HEK293T (cell line): Measurements from ENCODE around the gene SMIM11.

Source experiments
- BHLHE40 ChIP-seq: fragments of 450-650 bp; IDR thresholded peaks from 2 replicates; pipeline ENCODE4 v1.6.1; 2016; ENCODE audit warnings: mild to moderate bottlenecking, moderate library complexity, borderline replicate concordance
- ELF4 ChIP-seq: fragments of 450-650 bp; IDR thresholded peaks from 2 replicates; pipeline ENCODE4 v1.6.1; 2017; ENCODE audit warnings: antibody characterized with exemption
- FOXA1 ChIP-seq: fragments of 450-650 bp; IDR thresholded peaks from 2 replicates; pipeline ENCODE4 v1.6.1; 2016; ENCODE audit warnings: mild to moderate bottlenecking
- FOXK2 ChIP-seq: fragments of 450-650 bp; IDR thresholded peaks from 2 replicates; pipeline ENCODE4 v1.6.1; 2016; ENCODE audit warnings: mild to moderate bottlenecking
- HDGF ChIP-seq: fragments of 450-650 bp; IDR thresholded peaks from 2 replicates; pipeline ENCODE4 v1.6.1; 2017; ENCODE audit warnings: antibody characterized with exemption, borderline replicate concordance
- L3MBTL2 ChIP-seq: fragments of 450-650 bp; conservative IDR thresholded peaks from 2 replicates; pipeline ENCODE4 v1.6.1; 2016; ENCODE audit warnings: mild to moderate bottlenecking
- NFRKB ChIP-seq: fragments of 450-650 bp; IDR thresholded peaks from 2 replicates; pipeline ENCODE4 v1.6.1; 2016; ENCODE audit warnings: mild to moderate bottlenecking, moderate library complexity
- PKNOX1 ChIP-seq: fragments of 450-650 bp; IDR thresholded peaks from 2 replicates; pipeline ENCODE4 v1.6.1; 2016
- SP1 ChIP-seq: fragments of 450-650 bp; IDR thresholded peaks from 2 replicates; pipeline ENCODE4 v1.6.1; 2017
- SUZ12 ChIP-seq: fragments of 450-650 bp; IDR thresholded peaks from 2 replicates; pipeline ENCODE4 v1.6.1; 2016; ENCODE audit warnings: mild to moderate bottlenecking
- TARDBP ChIP-seq: fragments of 450-650 bp; IDR thresholded peaks from 2 replicates; pipeline ENCODE4 v1.6.1; 2016
- ZNF384 ChIP-seq: fragments of 450-650 bp; IDR thresholded peaks from 2 replicates; pipeline ENCODE4 v1.6.1; 2016

GRCh38 chr21:34332347-34332746, 43.0 kb upstream of the SMIM11 start:
- TF ChIP-seq ZNF384: no peak
- TF ChIP-seq L3MBTL2: no peak
- no peak for TF ChIP-seq BHLHE40
- no peak for TF ChIP-seq ELF4
- TF ChIP-seq PKNOX1: no peak
- TF ChIP-seq SP1: no peak
- no peak for TF ChIP-seq FOXA1
- TF ChIP-seq NFRKB: no peak
- TF ChIP-seq SUZ12: no peak
- no peak for TF ChIP-seq HDGF
- no peak for TF ChIP-seq FOXK2
- no peak for TF ChIP-seq TARDBP
